Measurements from ENCODE around the gene CISH. TPM values are rescaled to one million over a fixed set of nuclear protein-coding genes. Genes with fewer than 3 reads are reported as not detected.

The CISH gene
- total and polyA plus RNA-seq, 2 of the 4 experiments (the other 2 are of a cell fraction): 0.90 to 4.0 TPM

DNA sequence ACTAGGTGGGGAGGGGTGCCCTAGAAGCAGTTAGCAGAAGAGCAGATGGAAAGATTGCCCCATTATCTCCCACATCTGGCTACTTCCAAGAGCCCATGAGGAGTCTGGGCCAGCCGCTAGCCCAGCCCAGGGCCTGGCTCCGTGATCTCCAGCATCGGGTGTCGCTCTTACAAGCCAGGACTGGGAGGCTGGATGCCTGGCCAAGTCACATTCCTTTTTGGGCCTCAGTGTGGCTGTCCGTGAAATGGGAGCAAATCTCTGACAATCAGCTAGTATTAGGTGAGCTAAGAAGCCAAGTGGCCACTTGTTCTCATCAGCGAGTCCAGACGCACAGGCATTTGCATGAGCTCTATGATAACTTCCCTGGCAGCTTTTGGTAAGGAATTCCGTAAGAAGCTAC is 39.9 kb upstream of the CISH start:
- 92% methylated on average over 2 of the region's 8 CpGs; no CpG with 5 or more reads in 1 of the 2 experiments for WGBS, 2 experiments (ENCODE audit: extremely low coverage in 2 of 2, insufficient read length in 1 of 2)
- DNase-seq (no peak), ATAC-seq (ENCODE audit: low read depth) (no peak)
- H3K27me3 ChIP-seq (ENCODE audit: control insufficient read depth, insufficient read depth, low read length): no peaks in the 10 kb centered on the region; the same call in 1 of the 2 replicates
- H3K9ac ChIP-seq (ENCODE audit: low read depth, low read length): no peak overlapping the region
- H3K56ac ChIP-seq (ENCODE audit: extremely low read depth, insufficient read depth, low read length): no peak overlapping the region
- no peak overlapping the region for H4K5ac ChIP-seq (ENCODE audit: low read depth, low read length)
- in situ Hi-C loops (cut with MboI; ENCODE audit: low sequenced_read_pairs) (no loop called here), intact Hi-C loops (cut with micrococcal nuclease) (no loop called here), dilution Hi-C loops (cut with HindIII; ENCODE audit: low sequenced_read_pairs, unreplicated experiment) (no loop called here)
- no peaks in the 10 kb centered on the region for H3K79me1 ChIP-seq (ENCODE audit: low read depth in 1 of 2, low read length in 2 of 2)
- no peaks in the 10 kb centered on the region for H3K36me3 ChIP-seq (ENCODE audit: control insufficient read depth, insufficient read depth, low read length)
- no peak overlapping the region for H3K4me3 ChIP-seq (ENCODE audit: insufficient read depth, low read depth, low read length)
- H2BK120ac ChIP-seq (ENCODE audit: low read depth, low read length): no peak overlapping the region
- POLR2A ChIA-PET (ENCODE audit: unreplicated experiment): no interaction called here
- H3K18ac ChIP-seq (ENCODE audit: low read depth, low read length): no peak overlapping the region
- H4K8ac ChIP-seq (ENCODE audit: low read depth in 2 of 2, low read length in 2 of 2): no peak overlapping the region
- no peaks in the 10 kb centered on the region for H3K4me1 ChIP-seq (ENCODE audit: control insufficient read depth, insufficient read depth, low read length)
- CTCF ChIA-PET: interaction anchor here (0.6 kb wide), 1 partner anchor 13 kb away, joined by 4 read pairs; no protein-coding TSS in a partner anchor
- no peak overlapping the region for H2BK15ac ChIP-seq (ENCODE audit: low read depth, low read length)
- H3K9me3 ChIP-seq (ENCODE audit: control insufficient read depth, insufficient read depth, low read length): no peaks in the 10 kb centered on the region
- H3K23ac ChIP-seq (ENCODE audit: low read depth, low read length): no peak overlapping the region
- no peak overlapping the region for H2AK5ac ChIP-seq (ENCODE audit: low read depth, low read length)
- no peak overlapping the region for H3K14ac ChIP-seq (replicated peaks; ENCODE audit: low read depth, low read length)
- H2BK20ac ChIP-seq (ENCODE audit: low read depth, low read length): no peak overlapping the region
- H2BK5ac ChIP-seq (ENCODE audit: low read depth, low read length, poor library complexity, severe bottlenecking): no peak overlapping the region
- no peaks in the 10 kb centered on the region; the same call in 1 of the 2 replicates for H4K20me1 ChIP-seq (ENCODE audit: insufficient read depth, low read length)
- no peak overlapping the region for H3K4me2 ChIP-seq (ENCODE audit: low read depth, low read length)
- H2AK9ac ChIP-seq (replicated peaks; ENCODE audit: low read depth, low read length, poor library complexity): no peak overlapping the region
- BruUV-seq (replicated peaks): no TSS peak
- no peak overlapping the region for H3K27ac ChIP-seq (ENCODE audit: insufficient read depth, low read length)
- H4K91ac ChIP-seq (ENCODE audit: insufficient read depth, low read depth, low read length): no peak overlapping the region
- H3K9me1 ChIP-seq (ENCODE audit: insufficient read depth, low read length): no peaks in the 10 kb centered on the region
- TF ChIP-seq POLR2A (IDR thresholded peaks at IDR 0.05; ENCODE audit: low read depth, low read length): no peak
- TF ChIP-seq MAZ (IDR thresholded peaks at IDR 0.05; ENCODE audit: borderline replicate concordance, low read depth, low read length): no peak
- TF ChIP-seq MAFK (IDR thresholded peaks at IDR 0.05; ENCODE audit: low read depth, low read length): no peak
- TF ChIP-seq SMC3 (IDR thresholded peaks at IDR 0.05; ENCODE audit: low read depth, low read length): no peak
- TF ChIP-seq, protein P1, sequence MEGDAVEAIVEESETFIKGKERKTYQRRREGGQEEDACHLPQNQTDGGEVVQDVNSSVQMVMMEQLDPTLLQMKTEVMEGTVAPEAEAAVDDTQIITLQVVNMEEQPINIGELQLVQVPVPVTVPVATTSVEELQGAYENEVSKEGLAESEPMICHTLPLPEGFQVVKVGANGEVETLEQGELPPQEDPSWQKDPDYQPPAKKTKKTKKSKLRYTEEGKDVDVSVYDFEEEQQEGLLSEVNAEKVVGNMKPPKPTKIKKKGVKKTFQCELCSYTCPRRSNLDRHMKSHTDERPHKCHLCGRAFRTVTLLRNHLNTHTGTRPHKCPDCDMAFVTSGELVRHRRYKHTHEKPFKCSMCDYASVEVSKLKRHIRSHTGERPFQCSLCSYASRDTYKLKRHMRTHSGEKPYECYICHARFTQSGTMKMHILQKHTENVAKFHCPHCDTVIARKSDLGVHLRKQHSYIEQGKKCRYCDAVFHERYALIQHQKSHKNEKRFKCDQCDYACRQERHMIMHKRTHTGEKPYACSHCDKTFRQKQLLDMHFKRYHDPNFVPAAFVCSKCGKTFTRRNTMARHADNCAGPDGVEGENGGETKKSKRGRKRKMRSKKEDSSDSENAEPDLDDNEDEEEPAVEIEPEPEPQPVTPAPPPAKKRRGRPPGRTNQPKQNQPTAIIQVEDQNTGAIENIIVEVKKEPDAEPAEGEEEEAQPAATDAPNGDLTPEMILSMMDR (conservative IDR thresholded peaks at IDR 0.05; ENCODE audit: low read depth, low read length): no peak
- no peak for TF ChIP-seq NFE2L2 (IDR thresholded peaks at IDR 0.05; ENCODE audit: low read depth, low read length)
- no peak for TF ChIP-seq FOS (IDR thresholded peaks at IDR 0.05; ENCODE audit: low read depth, low read length)
- TF ChIP-seq, protein P2, sequence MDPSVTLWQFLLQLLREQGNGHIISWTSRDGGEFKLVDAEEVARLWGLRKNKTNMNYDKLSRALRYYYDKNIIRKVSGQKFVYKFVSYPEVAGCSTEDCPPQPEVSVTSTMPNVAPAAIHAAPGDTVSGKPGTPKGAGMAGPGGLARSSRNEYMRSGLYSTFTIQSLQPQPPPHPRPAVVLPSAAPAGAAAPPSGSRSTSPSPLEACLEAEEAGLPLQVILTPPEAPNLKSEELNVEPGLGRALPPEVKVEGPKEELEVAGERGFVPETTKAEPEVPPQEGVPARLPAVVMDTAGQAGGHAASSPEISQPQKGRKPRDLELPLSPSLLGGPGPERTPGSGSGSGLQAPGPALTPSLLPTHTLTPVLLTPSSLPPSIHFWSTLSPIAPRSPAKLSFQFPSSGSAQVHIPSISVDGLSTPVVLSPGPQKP (IDR thresholded peaks at IDR 0.05; ENCODE audit: borderline replicate concordance, low read depth, low read length): no peak
- no peak for TF ChIP-seq CEBPB (IDR thresholded peaks at IDR 0.05; ENCODE audit: low read depth, low read length)
- TF ChIP-seq RFX5 (IDR thresholded peaks at IDR 0.05; ENCODE audit: low read depth, low read length): no peak
- TF ChIP-seq RCOR1 (IDR thresholded peaks at IDR 0.05; ENCODE audit: insufficient replicate concordance, low read length): no peak
- TF ChIP-seq RAD21 (IDR thresholded peaks at IDR 0.05; ENCODE audit: low read length): no peak
- TF ChIP-seq MXI1 (IDR thresholded peaks at IDR 0.05; ENCODE audit: borderline replicate concordance, low read depth, low read length): no peak
- no peak for TF ChIP-seq CHD1 (IDR thresholded peaks at IDR 0.05; ENCODE audit: low read depth, low read length)
- TF ChIP-seq, protein P3, sequence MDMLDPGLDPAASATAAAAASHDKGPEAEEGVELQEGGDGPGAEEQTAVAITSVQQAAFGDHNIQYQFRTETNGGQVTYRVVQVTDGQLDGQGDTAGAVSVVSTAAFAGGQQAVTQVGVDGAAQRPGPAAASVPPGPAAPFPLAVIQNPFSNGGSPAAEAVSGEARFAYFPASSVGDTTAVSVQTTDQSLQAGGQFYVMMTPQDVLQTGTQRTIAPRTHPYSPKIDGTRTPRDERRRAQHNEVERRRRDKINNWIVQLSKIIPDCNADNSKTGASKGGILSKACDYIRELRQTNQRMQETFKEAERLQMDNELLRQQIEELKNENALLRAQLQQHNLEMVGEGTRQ (IDR thresholded peaks at IDR 0.05; ENCODE audit: low read depth, low read length): no peak
- no peak for TF ChIP-seq BHLHE40 (IDR thresholded peaks at IDR 0.05; ENCODE audit: low read depth, low read length)
- H2AFZ ChIP-seq (replicated peaks; ENCODE audit: low read length, poor library complexity): no peak overlapping the region
- H3K4ac ChIP-seq (ENCODE audit: low read depth, low read length): no peak overlapping the region
